ENCODE results near the gene ZFP14.
"Not testable (repeated sequence)": the region's sequence is repeated elsewhere in the genome, so short reads cannot be mapped to it uniquely, and the experiment has no call there.

DNA sequence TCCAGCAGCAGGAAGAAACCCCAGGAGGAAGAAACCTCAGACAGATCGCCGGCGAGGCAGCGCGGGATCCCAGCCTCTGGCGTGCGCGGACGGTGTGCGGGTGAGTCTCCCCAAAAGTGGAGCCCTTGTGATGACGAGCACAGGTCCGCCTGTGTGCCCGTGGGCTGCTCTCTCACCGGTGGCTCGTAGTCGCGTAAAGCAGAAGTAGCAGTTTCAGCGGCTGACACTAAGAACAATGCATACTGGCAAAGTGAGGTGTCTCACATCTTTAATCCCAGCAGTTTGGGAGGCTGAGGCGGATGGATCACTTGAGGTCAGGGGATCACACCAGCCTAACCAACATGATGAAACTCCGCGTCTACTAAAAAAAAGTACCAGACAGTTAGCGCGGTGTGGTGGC, 69.2 kb downstream of the ZFP14 start:
- TF ChIP-seq, protein P1, sequence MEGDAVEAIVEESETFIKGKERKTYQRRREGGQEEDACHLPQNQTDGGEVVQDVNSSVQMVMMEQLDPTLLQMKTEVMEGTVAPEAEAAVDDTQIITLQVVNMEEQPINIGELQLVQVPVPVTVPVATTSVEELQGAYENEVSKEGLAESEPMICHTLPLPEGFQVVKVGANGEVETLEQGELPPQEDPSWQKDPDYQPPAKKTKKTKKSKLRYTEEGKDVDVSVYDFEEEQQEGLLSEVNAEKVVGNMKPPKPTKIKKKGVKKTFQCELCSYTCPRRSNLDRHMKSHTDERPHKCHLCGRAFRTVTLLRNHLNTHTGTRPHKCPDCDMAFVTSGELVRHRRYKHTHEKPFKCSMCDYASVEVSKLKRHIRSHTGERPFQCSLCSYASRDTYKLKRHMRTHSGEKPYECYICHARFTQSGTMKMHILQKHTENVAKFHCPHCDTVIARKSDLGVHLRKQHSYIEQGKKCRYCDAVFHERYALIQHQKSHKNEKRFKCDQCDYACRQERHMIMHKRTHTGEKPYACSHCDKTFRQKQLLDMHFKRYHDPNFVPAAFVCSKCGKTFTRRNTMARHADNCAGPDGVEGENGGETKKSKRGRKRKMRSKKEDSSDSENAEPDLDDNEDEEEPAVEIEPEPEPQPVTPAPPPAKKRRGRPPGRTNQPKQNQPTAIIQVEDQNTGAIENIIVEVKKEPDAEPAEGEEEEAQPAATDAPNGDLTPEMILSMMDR (IDR thresholded peaks at IDR 0.05; ENCODE audit: low read depth, low read length), result not testable (repeated sequence)
- not testable (repeated sequence) for TF ChIP-seq EZH2phosphoT487 (IDR thresholded peaks at IDR 0.05; ENCODE audit: low read depth)

Data from OCI-LY3 (cell line).